Esophagus squamous epithelium (tissue), 5 donors: ENCODE data around the gene ATP8A2. TPM values are rescaled to one million over a fixed set of nuclear protein-coding genes. Genes with fewer than 3 reads are reported as not detected.
A peak's percentile ranks its signal among the peaks of the same experiment; 100 is the strongest.

Experiments
- DNase-seq: peaks from one replicate; lab custom pipeline; 2025; lab: John Stamatoyannopoulos, UW
- H3K27ac ChIP-seq, 4 donors: fragments of 200-600 bp; sonication (generic); one replicate each; pipeline ENCODE4 v1.5.1; 2016 to 2019; ENCODE audit warnings: mild to moderate bottlenecking in 1 of 4
- H3K27me3 ChIP-seq, 4 donors: fragments of 200-600 bp; sonication (generic); 1 replicate in 3 of 4; 2 replicates in 1 of 4; pipeline versions ENCODE4 v1.5.1 to v1.6.0; 2017 to 2021; ENCODE audit warnings: antibody characterized with exemption in 1 of 4
- H3K36me3 ChIP-seq, 3 donors: fragments of 200-600 bp; sonication (generic); one replicate each; pipeline ENCODE4 v1.5.1; 2016 to 2019
- H3K4me1 ChIP-seq, 3 donors: fragments of 200-600 bp; sonication (generic); one replicate each; pipeline ENCODE4 v1.5.1; 2017 to 2019
- H3K4me3 ChIP-seq, 4 donors: fragments of 200-600 bp; sonication (generic); 1 replicate in 3 of 4; 2 replicates in 1 of 4; pipeline ENCODE4 v1.5.1; 2016 to 2019; ENCODE audit warnings: mild to moderate bottlenecking in 2 of 4, moderate library complexity in 1 of 4
- H3K9me3 ChIP-seq, 3 donors: fragments of 200-600 bp; sonication (generic); one replicate each; pipeline ENCODE4 v1.5.1; 2016 to 2019
- POLR2A ChIP-seq, 4 donors: fragments of 450-650 bp; IDR thresholded peaks; one replicate each; pipeline ENCODE4 v1.6.1; 2017; ENCODE audit warnings: antibody characterized with exemption in 4 of 4, mild to moderate bottlenecking in 4 of 4, moderate library complexity in 3 of 4
- WGBS, 2 donors: methylation state at CpG; one replicate each; pipeline ENCODE4 v1.1.5; 2018; 5-methylcytosine and 5-hydroxymethylcytosine counted together
- intact Hi-C: fragments of 100-400 bp; cut with DNase I; formaldehyde crosslinking; loops from one replicate; pipeline ENCODE4 v1.15.0; 2022
- total RNA-seq, 4 donors: library from RNA; depleted of rRNA; stranded (reverse); fragments of >200 nt; gene quantifications; one replicate each; pipeline ENCODE4 v1.1.0, GENCODE V29; 2016
- TF ChIP-seq, protein P1 (sequence below), 6 experiments: fragments of 450-650 bp in 4 of 6; fragments of 200-600 bp in 2 of 6; sonication (generic) in 2 of 6; IDR thresholded peaks; one replicate each; pipeline ENCODE4 v1.5.1; 2016 to 2019; ENCODE audit warnings: antibody characterized with exemption in 6 of 6, mild to moderate bottlenecking in 4 of 6, moderate library complexity in 4 of 6
- donor health status: DM: yes; HTN: yes; CAD: no.

Gene ATP8A2
- total RNA-seq, 4 donors from 2014 or later: not detected

DNA sequence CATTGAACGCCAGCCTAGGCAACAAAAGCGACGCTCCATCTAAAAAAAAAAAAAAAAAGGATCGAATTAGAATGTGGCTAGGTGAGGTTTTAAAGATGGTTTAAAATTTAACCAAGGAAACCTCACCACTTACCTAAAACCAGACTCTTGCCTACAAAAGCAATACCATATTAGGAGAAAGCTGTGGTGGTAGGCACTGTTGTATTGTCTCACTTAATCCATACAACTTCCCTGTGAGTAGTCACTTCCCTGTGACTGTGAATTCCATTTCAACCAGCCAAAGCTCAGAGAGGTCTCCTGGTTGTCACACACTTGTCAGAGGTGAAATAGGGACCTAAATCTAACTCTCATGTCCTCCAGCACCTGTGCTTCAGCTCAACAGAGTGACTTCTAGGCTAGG is 664.6 kb downstream of the ATP8A2 start:
- WGBS, 2 donors: 79 to 89% methylated on average over 4 of the region's 4 CpGs
- DNase-seq: no peak
- Histone ChIP-seq H3K9me3 (no peaks in the 10 kb centered on the region), H3K27ac (no peak overlapping the region), H3K36me3 (no peaks in the 10 kb centered on the region), H3K27me3 (no peaks in the 10 kb centered on the region), H3K4me3 (no peak overlapping the region), H3K4me1 (no peaks in the 10 kb centered on the region)
- TF ChIP-seq, protein P1, sequence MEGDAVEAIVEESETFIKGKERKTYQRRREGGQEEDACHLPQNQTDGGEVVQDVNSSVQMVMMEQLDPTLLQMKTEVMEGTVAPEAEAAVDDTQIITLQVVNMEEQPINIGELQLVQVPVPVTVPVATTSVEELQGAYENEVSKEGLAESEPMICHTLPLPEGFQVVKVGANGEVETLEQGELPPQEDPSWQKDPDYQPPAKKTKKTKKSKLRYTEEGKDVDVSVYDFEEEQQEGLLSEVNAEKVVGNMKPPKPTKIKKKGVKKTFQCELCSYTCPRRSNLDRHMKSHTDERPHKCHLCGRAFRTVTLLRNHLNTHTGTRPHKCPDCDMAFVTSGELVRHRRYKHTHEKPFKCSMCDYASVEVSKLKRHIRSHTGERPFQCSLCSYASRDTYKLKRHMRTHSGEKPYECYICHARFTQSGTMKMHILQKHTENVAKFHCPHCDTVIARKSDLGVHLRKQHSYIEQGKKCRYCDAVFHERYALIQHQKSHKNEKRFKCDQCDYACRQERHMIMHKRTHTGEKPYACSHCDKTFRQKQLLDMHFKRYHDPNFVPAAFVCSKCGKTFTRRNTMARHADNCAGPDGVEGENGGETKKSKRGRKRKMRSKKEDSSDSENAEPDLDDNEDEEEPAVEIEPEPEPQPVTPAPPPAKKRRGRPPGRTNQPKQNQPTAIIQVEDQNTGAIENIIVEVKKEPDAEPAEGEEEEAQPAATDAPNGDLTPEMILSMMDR (IDR thresholded peaks at IDR 0.05): no peak
- TF ChIP-seq POLR2A (IDR thresholded peaks at IDR 0.05): no peak
- intact Hi-C loops: no loop called here

DNA sequence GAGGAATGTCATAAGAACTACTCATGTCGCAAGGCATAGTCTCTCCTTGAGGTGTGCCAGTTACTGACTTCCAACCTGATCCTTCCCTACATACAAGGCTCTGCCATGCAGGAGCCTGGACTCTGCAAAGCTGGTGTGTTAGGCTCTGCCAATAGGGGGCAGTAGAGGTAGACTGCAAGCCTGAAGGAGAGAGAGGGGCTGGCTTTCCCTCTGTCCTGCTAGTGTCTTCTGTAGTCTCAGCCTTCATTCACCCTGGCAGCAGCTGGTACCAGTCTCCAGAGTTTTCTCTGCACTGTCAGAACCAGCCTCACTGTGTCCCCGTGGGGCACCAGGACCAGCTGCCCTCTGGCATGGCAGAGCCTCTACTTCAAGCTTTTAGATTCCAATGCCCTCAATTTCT is 665.5 kb downstream of the ATP8A2 start:
- intact Hi-C loops: no loop called here
- no peak overlapping the region for H3K27ac ChIP-seq
- H3K36me3 ChIP-seq: no peaks in the 10 kb centered on the region
- WGBS, 2 donors: 45 to 48% methylated on average over 2 of the region's 2 CpGs
- H3K9me3 ChIP-seq: no peaks in the 10 kb centered on the region
- TF ChIP-seq, protein P1 (IDR thresholded peaks at IDR 0.05): peak in 2 of 6 experiments; percentile 10 to 14
- TF ChIP-seq POLR2A (IDR thresholded peaks at IDR 0.05): no peak
- H3K27me3 ChIP-seq: no peaks in the 10 kb centered on the region
- no peaks in the 10 kb centered on the region for H3K4me1 ChIP-seq
- no peak for DNase-seq
- H3K4me3 ChIP-seq: no peak overlapping the region

DNA sequence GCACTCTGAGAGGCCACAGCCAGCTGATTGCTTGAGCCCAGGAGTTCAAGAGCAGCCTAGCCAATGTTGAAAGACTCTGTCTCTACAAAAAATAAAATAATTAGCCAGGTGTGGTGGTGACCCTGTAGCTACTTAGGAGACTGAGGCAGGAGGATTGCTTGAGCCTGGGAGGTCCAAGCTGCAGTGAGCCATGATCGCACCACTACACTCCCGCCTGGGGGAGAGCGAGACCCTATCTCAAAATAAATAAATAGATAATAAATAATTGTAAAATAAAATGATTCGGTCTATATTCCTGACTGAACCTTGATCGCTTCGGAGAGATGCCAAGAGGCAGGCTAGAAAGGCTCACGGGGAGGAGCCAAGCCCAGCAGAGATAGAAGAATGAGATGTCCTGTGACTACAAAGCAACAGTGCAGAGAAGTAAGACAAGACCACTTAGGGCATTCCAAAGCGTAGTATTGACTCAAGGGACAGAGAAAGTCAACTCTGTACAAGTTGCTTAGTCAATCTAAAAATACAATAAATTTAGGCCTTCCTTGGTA is 667.2 kb downstream of the ATP8A2 start:
- TF ChIP-seq POLR2A (IDR thresholded peaks at IDR 0.05): no peak
- TF ChIP-seq, protein P1 (IDR thresholded peaks at IDR 0.05): no peak
- no peak overlapping the region for H3K27ac ChIP-seq
- no peak overlapping the region for H3K4me3 ChIP-seq
- 89 to 90% methylated on average over 8 of the region's 8 CpGs for WGBS, 2 donors
- DNase-seq: no peak
- no peaks in the 10 kb centered on the region for H3K9me3 ChIP-seq
- H3K4me1 ChIP-seq: no peaks in the 10 kb centered on the region
- no peaks in the 10 kb centered on the region for H3K27me3 ChIP-seq
- intact Hi-C loops: no loop called here
- no peaks in the 10 kb centered on the region for H3K36me3 ChIP-seq

DNA sequence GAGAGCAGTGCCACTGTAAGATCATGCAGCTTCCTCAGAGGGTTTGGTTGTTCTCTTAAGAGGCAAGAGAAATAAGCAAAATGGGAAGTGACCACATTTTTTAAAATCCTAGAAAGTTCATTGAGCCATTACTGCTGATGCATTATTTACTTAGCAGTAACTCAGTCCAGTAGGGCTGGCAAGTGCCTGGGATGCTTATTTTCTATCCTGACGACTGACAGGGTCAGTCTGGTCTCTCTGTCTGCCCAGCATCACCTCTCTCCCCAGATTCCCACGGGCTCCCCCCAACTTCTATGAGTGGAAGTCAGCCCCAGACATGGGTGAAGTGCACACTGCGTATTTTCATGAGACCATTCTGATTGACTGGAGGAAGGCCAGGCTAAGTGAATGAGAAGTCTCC is 669.7 kb downstream of the ATP8A2 start:
- DNase-seq: no peak
- H3K36me3 ChIP-seq: no peaks in the 10 kb centered on the region
- TF ChIP-seq POLR2A (IDR thresholded peaks at IDR 0.05): no peak
- TF ChIP-seq, protein P1 (IDR thresholded peaks at IDR 0.05): no peak
- intact Hi-C loops: no loop called here
- H3K27ac ChIP-seq: no peak overlapping the region
- peaks cover 0 to 11% (median 0%) of the 10 kb centered on the region in 4 donors for H3K27me3 ChIP-seq
- no peaks in the 10 kb centered on the region for H3K4me1 ChIP-seq
- H3K4me3 ChIP-seq: no peak overlapping the region
- WGBS, 2 donors: 65% methylated on average over 2 to 3 of the region's 3 CpGs
- no peaks in the 10 kb centered on the region for H3K9me3 ChIP-seq

DNA sequence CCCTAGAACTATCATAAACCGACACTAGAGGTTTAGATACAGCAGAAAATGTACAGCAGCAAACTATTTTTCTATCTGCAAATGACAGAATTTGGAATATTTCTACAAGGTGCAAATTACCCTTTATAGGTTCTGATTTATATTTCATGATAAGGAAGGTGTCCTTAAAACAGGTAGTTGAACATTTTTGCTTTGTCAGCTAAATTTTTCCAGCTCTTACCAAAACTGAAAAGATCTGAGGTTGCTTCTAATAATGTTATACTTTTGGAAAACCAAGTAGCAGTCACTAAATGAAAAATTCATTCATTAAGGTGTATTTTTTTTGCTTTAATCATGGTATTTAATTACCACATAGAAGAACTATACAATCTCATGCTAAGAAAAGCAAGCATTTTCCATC is 671.0 kb downstream of the ATP8A2 start:
- Histone ChIP-seq H3K27me3 (peaks cover 0 to 24% (median 0%) of the 10 kb centered on the region in 4 donors), H3K4me1 (no peaks in the 10 kb centered on the region), H3K36me3 (no peaks in the 10 kb centered on the region), H3K9me3 (no peaks in the 10 kb centered on the region), H3K4me3 (no peak overlapping the region), H3K27ac (no peak overlapping the region)
- intact Hi-C loops: no loop called here
- DNase-seq: no peak
- TF ChIP-seq, protein P1 (IDR thresholded peaks at IDR 0.05): no peak
- TF ChIP-seq POLR2A (IDR thresholded peaks at IDR 0.05): no peak
- 67 to 80% methylated on average over 1 of the region's 1 CpG for WGBS, 2 donors
